Prostate gland (tissue), 2 donors: Measurements from ENCODE around the gene ACADSB.

Experiments
- POLR2A ChIP-seq: fragments of 450-650 bp; IDR thresholded peaks from one replicate; pipeline ENCODE4 v1.6.1; 2016; ENCODE audit warnings: antibody characterized with exemption, mild to moderate bottlenecking
- TF ChIP-seq, protein P1 (sequence below), 4 experiments: fragments of 200-600 bp in 2 of 4; fragments of 450-650 bp in 2 of 4; sonication (generic) in 2 of 4; IDR thresholded peaks; 1 replicate in 3 of 4; 2 replicates in 1 of 4; pipeline ENCODE4 v1.5.1; 2016 to 2019; ENCODE audit warnings: antibody characterized with exemption in 4 of 4, mild to moderate bottlenecking in 2 of 4, moderate library complexity in 2 of 4

DNA sequence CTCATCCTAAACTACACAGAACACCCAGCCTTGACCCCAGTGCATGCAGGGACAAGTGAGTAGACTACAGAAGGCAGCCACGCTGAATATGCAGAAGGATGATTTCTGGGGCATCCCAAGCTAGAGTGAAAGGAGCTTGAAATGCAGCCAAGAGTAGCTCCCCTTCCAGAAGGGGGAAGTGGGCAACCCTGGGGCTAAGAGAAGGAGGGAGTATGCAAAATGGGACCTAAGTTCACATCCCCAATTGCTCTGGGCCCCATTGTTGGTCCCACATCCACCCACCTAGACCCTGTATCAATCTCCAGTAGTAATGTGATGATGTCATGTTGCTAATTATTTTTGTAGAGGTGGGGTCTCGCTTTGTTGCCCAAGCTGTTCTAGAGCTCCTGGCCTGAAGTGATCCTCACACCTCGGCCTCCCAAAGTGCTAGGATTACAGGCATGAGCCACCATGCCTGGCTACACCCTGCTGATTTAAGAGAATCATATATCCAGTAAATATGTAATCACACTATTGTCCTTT, 34.2 kb upstream of the ACADSB start:
- TF ChIP-seq, protein P1, sequence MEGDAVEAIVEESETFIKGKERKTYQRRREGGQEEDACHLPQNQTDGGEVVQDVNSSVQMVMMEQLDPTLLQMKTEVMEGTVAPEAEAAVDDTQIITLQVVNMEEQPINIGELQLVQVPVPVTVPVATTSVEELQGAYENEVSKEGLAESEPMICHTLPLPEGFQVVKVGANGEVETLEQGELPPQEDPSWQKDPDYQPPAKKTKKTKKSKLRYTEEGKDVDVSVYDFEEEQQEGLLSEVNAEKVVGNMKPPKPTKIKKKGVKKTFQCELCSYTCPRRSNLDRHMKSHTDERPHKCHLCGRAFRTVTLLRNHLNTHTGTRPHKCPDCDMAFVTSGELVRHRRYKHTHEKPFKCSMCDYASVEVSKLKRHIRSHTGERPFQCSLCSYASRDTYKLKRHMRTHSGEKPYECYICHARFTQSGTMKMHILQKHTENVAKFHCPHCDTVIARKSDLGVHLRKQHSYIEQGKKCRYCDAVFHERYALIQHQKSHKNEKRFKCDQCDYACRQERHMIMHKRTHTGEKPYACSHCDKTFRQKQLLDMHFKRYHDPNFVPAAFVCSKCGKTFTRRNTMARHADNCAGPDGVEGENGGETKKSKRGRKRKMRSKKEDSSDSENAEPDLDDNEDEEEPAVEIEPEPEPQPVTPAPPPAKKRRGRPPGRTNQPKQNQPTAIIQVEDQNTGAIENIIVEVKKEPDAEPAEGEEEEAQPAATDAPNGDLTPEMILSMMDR (IDR thresholded peaks at IDR 0.05): no peak
- no peak for TF ChIP-seq POLR2A
